ENCODE data around the gene OR3A1. TPM values are rescaled to one million over a fixed set of nuclear protein-coding genes. Genes with fewer than 3 reads are reported as not detected.
"Not testable (repeated sequence)": the region's sequence is repeated elsewhere in the genome, so short reads cannot be mapped to it uniquely, and the experiment has no call there.

Gene OR3A1
- total RNA-seq, 1 experiment from 2014 or later, result not detected

GRCh38 chr17:3316836-3317235 lies 18.7 kb upstream of the OR3A1 start:
- Histone ChIP-seq H3K36me3 (ENCODE audit: insufficient read depth, low read length, poor library complexity, severe bottlenecking) (no peaks in the 10 kb centered on the region), H3K27me3 (replicated peaks; ENCODE audit: insufficient read depth, low read depth, low read length, poor library complexity) (no peaks in the 10 kb centered on the region), H3K4me3 (ENCODE audit: low read depth, low read length, poor library complexity, severe bottlenecking) (no peak overlapping the region), H3K27ac (ENCODE audit: low read depth, low read length, poor library complexity, severe bottlenecking) (no peak overlapping the region), H3K9me3 (ENCODE audit: low read depth, low read length, poor library complexity, severe bottlenecking) (no peaks in the 10 kb centered on the region), H3K4me1 (ENCODE audit: insufficient read depth, low read length, poor library complexity, severe bottlenecking) (no peaks in the 10 kb centered on the region)
- DNase-seq (ENCODE audit: low spot score), result no peak
- intact Hi-C loops (cut with micrococcal nuclease; ENCODE audit: unreplicated experiment), result no loop called here
- POLR2A ChIA-PET (ENCODE audit: low non-redundant PET), result no interaction called here
- CTCF ChIA-PET, result no interaction called here
- TF ChIP-seq EZH2 (IDR thresholded peaks at IDR 0.05; ENCODE audit: borderline replicate concordance, low read depth, low read length, poor library complexity, severe bottlenecking), result no peak
- TF ChIP-seq CTCF (conservative IDR thresholded peaks at IDR 0.05; ENCODE audit: low read depth, low read length), result no peak
- BruUV-seq (replicated peaks), result no TSS peak

GRCh38 chr17:3308603-3309002 lies 10.4 kb upstream of the OR3A1 start:
- no peak overlapping the region for H3K27ac ChIP-seq (ENCODE audit: low read depth, low read length, poor library complexity, severe bottlenecking)
- intact Hi-C loops (cut with micrococcal nuclease; ENCODE audit: unreplicated experiment), result no loop called here
- BruUV-seq (replicated peaks), result no TSS peak
- POLR2A ChIA-PET (ENCODE audit: low non-redundant PET), result no interaction called here
- no peaks in the 10 kb centered on the region for H3K36me3 ChIP-seq (ENCODE audit: insufficient read depth, low read length, poor library complexity, severe bottlenecking)
- no peak for DNase-seq (ENCODE audit: low spot score)
- H3K9me3 ChIP-seq (ENCODE audit: low read depth, low read length, poor library complexity, severe bottlenecking), result no peaks in the 10 kb centered on the region
- H3K4me1 ChIP-seq (ENCODE audit: insufficient read depth, low read length, poor library complexity, severe bottlenecking), result no peaks in the 10 kb centered on the region
- no peaks in the 10 kb centered on the region for H3K27me3 ChIP-seq (replicated peaks; ENCODE audit: insufficient read depth, low read depth, low read length, poor library complexity)
- TF ChIP-seq EZH2 (IDR thresholded peaks at IDR 0.05; ENCODE audit: borderline replicate concordance, low read depth, low read length, poor library complexity, severe bottlenecking) (no peak), CTCF (conservative IDR thresholded peaks at IDR 0.05; ENCODE audit: low read depth, low read length) (0 out of 2 replicates have a peak, but pooled peaks have one; percentile 10)
- no peak overlapping the region for H3K4me3 ChIP-seq (ENCODE audit: low read depth, low read length, poor library complexity, severe bottlenecking)
- CTCF ChIA-PET, result no interaction called here

GRCh38 chr17:3295632-3296031 lies 2.5 kb downstream of the OR3A1 start:
- BruUV-seq (replicated peaks), result no TSS peak
- Histone ChIP-seq H3K27me3 (replicated peaks; ENCODE audit: insufficient read depth, low read depth, low read length, poor library complexity) (peaks cover 41% of the 10 kb centered on the region), H3K4me3 (ENCODE audit: low read depth, low read length, poor library complexity, severe bottlenecking) (no peak overlapping the region), H3K4me1 (ENCODE audit: insufficient read depth, low read length, poor library complexity, severe bottlenecking) (no peaks in the 10 kb centered on the region), H3K27ac (ENCODE audit: low read depth, low read length, poor library complexity, severe bottlenecking) (no peak overlapping the region), H3K36me3 (ENCODE audit: insufficient read depth, low read length, poor library complexity, severe bottlenecking) (no peaks in the 10 kb centered on the region), H3K9me3 (ENCODE audit: low read depth, low read length, poor library complexity, severe bottlenecking) (no peaks in the 10 kb centered on the region)
- DNase-seq (ENCODE audit: low spot score), result no peak
- TF ChIP-seq CTCF (conservative IDR thresholded peaks at IDR 0.05; ENCODE audit: low read depth, low read length), result no peak
- TF ChIP-seq EZH2 (IDR thresholded peaks at IDR 0.05; ENCODE audit: borderline replicate concordance, low read depth, low read length, poor library complexity, severe bottlenecking), result no peak
- ChIA-PET POLR2A (ENCODE audit: low non-redundant PET) (no interaction called here), CTCF (no interaction called here)
- intact Hi-C loops (cut with micrococcal nuclease; ENCODE audit: unreplicated experiment), result no loop called here

- CTCF ChIA-PET, result not testable (repeated sequence)
These were observed 4.6 kb downstream of the OR3A1 start for GRCh38 chr17:3293548-3293947.

More at GRCh38 chr17:3293548-3293947, 4.6 kb downstream of the OR3A1 start:
- H3K4me3 ChIP-seq (ENCODE audit: low read depth, low read length, poor library complexity, severe bottlenecking); BruUV-seq (replicated peaks); intact Hi-C loops (cut with micrococcal nuclease; ENCODE audit: unreplicated experiment); H3K36me3 ChIP-seq (ENCODE audit: insufficient read depth, low read length, poor library complexity, severe bottlenecking); H3K27ac ChIP-seq (ENCODE audit: low read depth, low read length, poor library complexity, severe bottlenecking); H3K9me3 ChIP-seq (ENCODE audit: low read depth, low read length, poor library complexity, severe bottlenecking); POLR2A ChIA-PET (ENCODE audit: low non-redundant PET); DNase-seq (ENCODE audit: low spot score); H3K4me1 ChIP-seq (ENCODE audit: insufficient read depth, low read length, poor library complexity, severe bottlenecking): not testable (repeated sequence)
- peaks cover 50% of the 10 kb centered on the region for H3K27me3 ChIP-seq (replicated peaks; ENCODE audit: insufficient read depth, low read depth, low read length, poor library complexity)

All from A673 (cell line).